OCI-LY7 (cell line): ENCODE measurements around the gene FNIP1. TPM values are rescaled to one million over a fixed set of nuclear protein-coding genes. Genes with fewer than 3 reads are reported as not detected.

Source experiments
- BruUV-seq: library from RNA; stranded (reverse); fragments of 400-500 nt; replicated peaks from 2 replicates; lab custom pipeline; 2021; lab: Mats Ljungman, UMichigan
- CTCF ChIA-PET: fragments of 300-600 bp; sonication (Branson Sonifier 250); formaldehyde crosslinking; loops from one replicate; lab custom pipeline; 2022; ENCODE audit warnings: antibody characterized with exemption; ENCODE audit not compliant: unreplicated experiment; lab: Charles Lee
- POLR2A ChIA-PET: fragments of 300-600 bp; sonication (Branson Sonifier 250); formaldehyde crosslinking; loops from one replicate; lab custom pipeline; 2022; ENCODE audit warnings: antibody characterized with exemption; lab: Charles Lee
- DNase-seq: peaks from one replicate; pipeline ENCODE4 v3.0.0-alpha.2; 2015; ENCODE audit warnings: low spot score
- H2AFZ ChIP-seq: fragments of 200-600 bp; sonication (generic), shearing (Covaris generic); 2 replicates; pipeline ENCODE4 v1.6.1; 2014; ENCODE audit warnings: mild to moderate bottlenecking, antibody characterized with exemption, low read length, moderate library complexity
- H3K27ac ChIP-seq: fragments of 200-600 bp; sonication (generic); 2 replicates; pipeline ENCODE4 v1.5.1; 2014; ENCODE audit warnings: mixed run types, low read depth, mild to moderate bottlenecking, moderate library complexity, low read length, inconsistent platforms; ENCODE audit not compliant: poor library complexity, severe bottlenecking
- H3K36me3 ChIP-seq: fragments of 200-600 bp; sonication (generic); 2 replicates; pipeline ENCODE4 v1.6.1; 2014; ENCODE audit warnings: mild to moderate bottlenecking, antibody characterized with exemption, low read length, moderate library complexity, mixed read lengths; ENCODE audit not compliant: insufficient read depth
- H3K4me1 ChIP-seq: fragments of 200-600 bp; sonication (generic); 2 replicates; pipeline ENCODE4 v1.5.1; 2014; ENCODE audit warnings: mild to moderate bottlenecking, low read length; ENCODE audit not compliant: insufficient read depth, poor library complexity, severe bottlenecking
- H3K4me2 ChIP-seq: fragments of 200-600 bp; sonication (generic); 2 replicates; pipeline ENCODE4 v1.6.1; 2014; ENCODE audit warnings: mild to moderate bottlenecking, low read length
- H3K4me3 ChIP-seq: fragments of 200-600 bp; sonication (generic); 2 replicates; pipeline ENCODE4 v1.5.1; 2014; ENCODE audit warnings: mild to moderate bottlenecking, low read depth, low read length; ENCODE audit not compliant: poor library complexity, severe bottlenecking
- H3K79me2 ChIP-seq: fragments of 200-600 bp; sonication (generic); 2 replicates; pipeline ENCODE4 v1.6.1; 2016; ENCODE audit warnings: low read depth, mild to moderate bottlenecking, low read length, moderate library complexity, mixed read lengths; ENCODE audit not compliant: insufficient read depth
- H3K9me2 ChIP-seq: fragments of 200-600 bp; sonication (generic); 2 replicates; pipeline ENCODE4 v1.6.1; 2016; ENCODE audit warnings: mild to moderate bottlenecking, low read length, mixed read lengths; ENCODE audit not compliant: insufficient read depth
- H3K9me3 ChIP-seq: fragments of 200-600 bp; sonication (generic); 2 replicates; pipeline ENCODE4 v1.6.1; 2014; ENCODE audit warnings: mild to moderate bottlenecking, mixed run types, low read length, mixed read lengths
- H4K20me1 ChIP-seq: fragments of 200-600 bp; sonication (generic); 2 replicates; pipeline ENCODE4 v1.6.1; 2014; ENCODE audit warnings: mild to moderate bottlenecking, antibody characterized with exemption, low read length, moderate library complexity, mixed read lengths; ENCODE audit not compliant: insufficient read depth
- EZH2phosphoT487 ChIP-seq: fragments of 200-600 bp; sonication (generic); IDR thresholded peaks from 2 replicates; pipeline ENCODE4 v1.6.1; 2018; ENCODE audit warnings: low read depth, borderline replicate concordance, mild to moderate bottlenecking, mixed run types, antibody characterized with exemption, low read length, moderate library complexity, mixed read lengths
- intact Hi-C: fragments of 100-400 bp; cut with micrococcal nuclease; formaldehyde crosslinking; loops from one replicate; pipeline ENCODE4 v1.10.0; 2022; ENCODE audit not compliant: unreplicated experiment
- total RNA-seq, 2 experiments: library from RNA; depleted of rRNA in 1 of 2; stranded (reverse); fragments of >200 nt in 1 of 2; shearing (Covaris generic) in 1 of 2; gene quantifications; 2 replicates each; pipeline ENCODE4 v1.2.3, GENCODE V29; 2014 to 2022
- TF ChIP-seq, protein P1 (sequence below): fragments of 200-600 bp; sonication (generic); conservative IDR thresholded peaks from 2 replicates; pipeline ENCODE4 v1.5.1; 2014; ENCODE audit warnings: mild to moderate bottlenecking, antibody characterized with exemption, low read length, moderate library complexity, mixed read lengths

The FNIP1 gene
- total RNA-seq, 2 experiments from 2014 or later = 19.4 to 20.6 TPM

DNA sequence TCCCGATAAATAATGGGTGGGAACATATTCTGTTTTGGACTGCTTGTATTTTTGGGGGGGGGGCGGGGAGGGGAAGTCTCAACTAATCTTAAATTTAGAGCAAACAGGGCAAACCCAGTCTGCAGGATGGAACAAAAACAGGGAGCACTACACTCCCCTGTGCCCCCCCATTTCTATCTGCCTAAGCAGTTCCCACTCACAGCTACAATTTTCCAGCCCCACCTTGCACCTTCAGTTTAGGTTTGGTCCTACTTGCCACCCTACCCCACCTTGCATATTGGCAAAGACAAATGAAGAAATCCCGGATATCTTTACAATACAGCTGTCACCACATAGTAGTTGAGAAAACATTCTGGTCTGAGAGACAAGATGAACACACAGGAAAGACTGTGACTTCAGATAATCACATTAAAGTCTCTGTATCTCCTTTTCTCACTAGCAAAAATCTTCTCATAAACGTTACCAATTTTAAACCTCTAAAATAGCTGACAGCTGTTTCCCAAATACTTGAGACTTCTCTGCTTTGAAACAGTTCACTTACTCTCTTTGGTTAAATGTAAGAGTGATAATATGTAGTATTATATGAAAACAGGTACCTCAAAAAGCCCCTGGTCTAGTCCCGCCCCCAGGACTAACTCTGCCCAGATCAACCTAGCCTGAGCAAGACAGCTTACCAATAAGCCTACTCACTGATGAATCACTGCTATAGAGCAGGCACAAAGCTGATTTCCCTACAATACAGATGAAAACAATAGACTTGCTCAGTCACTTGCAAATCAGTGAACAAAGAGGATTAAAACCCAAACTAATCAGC is 156.6 kb downstream of the FNIP1 start:
- POLR2A ChIA-PET = interaction anchor here (0.6 to 1.9 kb wide), 5 partner anchors 9 to 266 kb away, joined by 3 to 11 read pairs (median 3); no protein-coding TSS in a partner anchor
- no TSS peak for BruUV-seq
- peak; percentile 11 for DNase-seq
- Histone ChIP-seq H3K79me2 (no peaks in the 10 kb centered on the region), H2AFZ (no peak overlapping the region), H3K4me1 (peaks cover 35% of the 10 kb centered on the region), H4K20me1 (no peaks in the 10 kb centered on the region), H3K9me2 (no peaks in the 10 kb centered on the region), H3K4me3 (no peak overlapping the region), H3K9me3 (no peaks in the 10 kb centered on the region), H3K36me3 (peaks cover 14% of the 10 kb centered on the region), H3K4me2 (peak overlapping the region; percentile 17; the same call in 1 of the 2 replicates), H3K27ac (peak overlapping the region; percentile 13)
- intact Hi-C loops = no loop called here
- CTCF ChIA-PET = interaction anchor here (1.0 kb wide), 1 partner anchor 423 kb away, joined by 3 read pairs; no protein-coding TSS in a partner anchor
- TF ChIP-seq EZH2phosphoT487 = no peak
- TF ChIP-seq, protein P1, sequence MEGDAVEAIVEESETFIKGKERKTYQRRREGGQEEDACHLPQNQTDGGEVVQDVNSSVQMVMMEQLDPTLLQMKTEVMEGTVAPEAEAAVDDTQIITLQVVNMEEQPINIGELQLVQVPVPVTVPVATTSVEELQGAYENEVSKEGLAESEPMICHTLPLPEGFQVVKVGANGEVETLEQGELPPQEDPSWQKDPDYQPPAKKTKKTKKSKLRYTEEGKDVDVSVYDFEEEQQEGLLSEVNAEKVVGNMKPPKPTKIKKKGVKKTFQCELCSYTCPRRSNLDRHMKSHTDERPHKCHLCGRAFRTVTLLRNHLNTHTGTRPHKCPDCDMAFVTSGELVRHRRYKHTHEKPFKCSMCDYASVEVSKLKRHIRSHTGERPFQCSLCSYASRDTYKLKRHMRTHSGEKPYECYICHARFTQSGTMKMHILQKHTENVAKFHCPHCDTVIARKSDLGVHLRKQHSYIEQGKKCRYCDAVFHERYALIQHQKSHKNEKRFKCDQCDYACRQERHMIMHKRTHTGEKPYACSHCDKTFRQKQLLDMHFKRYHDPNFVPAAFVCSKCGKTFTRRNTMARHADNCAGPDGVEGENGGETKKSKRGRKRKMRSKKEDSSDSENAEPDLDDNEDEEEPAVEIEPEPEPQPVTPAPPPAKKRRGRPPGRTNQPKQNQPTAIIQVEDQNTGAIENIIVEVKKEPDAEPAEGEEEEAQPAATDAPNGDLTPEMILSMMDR = no peak

DNA sequence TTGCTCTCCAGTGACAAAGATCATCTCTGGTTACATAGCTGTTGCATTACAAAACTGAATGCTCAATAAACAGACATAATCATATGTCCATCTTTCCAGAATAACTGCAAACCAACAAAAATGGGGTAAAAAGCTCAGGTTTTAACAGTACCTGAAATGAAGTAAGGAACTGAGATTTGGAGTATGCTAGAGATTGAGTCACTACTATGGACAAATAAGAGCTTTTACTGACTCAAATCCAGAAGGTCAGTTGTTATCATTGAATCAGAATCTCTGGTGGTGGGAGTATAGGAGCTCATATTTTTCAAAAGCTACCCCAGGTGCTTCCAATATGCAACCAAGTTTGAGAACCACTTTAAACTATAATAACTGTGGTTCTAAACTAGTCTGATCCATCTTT is 157.7 kb downstream of the FNIP1 start:
- no TSS peak for BruUV-seq
- POLR2A ChIA-PET = interaction anchor here (0.7 to 1.9 kb wide), 8 partner anchors 8 to 185 kb away, joined by 3 to 11 read pairs (median 3); no protein-coding TSS in a partner anchor

More for the DNA sequence above, 157.7 kb downstream of the FNIP1 start:
- DNase-seq = no peak
- TF ChIP-seq, protein P1 = no peak
- no peak for TF ChIP-seq EZH2phosphoT487
- H3K27ac ChIP-seq = no peak overlapping the region
- peaks cover 9% of the 10 kb centered on the region for H3K79me2 ChIP-seq
- peaks cover 4% of the 10 kb centered on the region; the same call in 1 of the 2 replicates for H3K36me3 ChIP-seq
- peaks cover 3% of the 10 kb centered on the region; the same call in 1 of the 2 replicates for H4K20me1 ChIP-seq
- H3K4me1 ChIP-seq = peaks cover 35% of the 10 kb centered on the region
- H2AFZ ChIP-seq = no peak overlapping the region
- no peak overlapping the region for H3K4me2 ChIP-seq
- H3K4me3 ChIP-seq = no peak overlapping the region
- no peaks in the 10 kb centered on the region for H3K9me2 ChIP-seq
- no peaks in the 10 kb centered on the region for H3K9me3 ChIP-seq
- intact Hi-C loops = loop anchor here (10.0 kb wide), 1 partner anchor 474 kb away; the partner anchor contains the start of gene HINT1
- CTCF ChIA-PET = interaction anchor here (1.0 kb wide), 1 partner anchor 424 kb away, joined by 3 read pairs; no protein-coding TSS in a partner anchor
